Measurements from ENCODE around the gene ANXA2R.

DNA sequence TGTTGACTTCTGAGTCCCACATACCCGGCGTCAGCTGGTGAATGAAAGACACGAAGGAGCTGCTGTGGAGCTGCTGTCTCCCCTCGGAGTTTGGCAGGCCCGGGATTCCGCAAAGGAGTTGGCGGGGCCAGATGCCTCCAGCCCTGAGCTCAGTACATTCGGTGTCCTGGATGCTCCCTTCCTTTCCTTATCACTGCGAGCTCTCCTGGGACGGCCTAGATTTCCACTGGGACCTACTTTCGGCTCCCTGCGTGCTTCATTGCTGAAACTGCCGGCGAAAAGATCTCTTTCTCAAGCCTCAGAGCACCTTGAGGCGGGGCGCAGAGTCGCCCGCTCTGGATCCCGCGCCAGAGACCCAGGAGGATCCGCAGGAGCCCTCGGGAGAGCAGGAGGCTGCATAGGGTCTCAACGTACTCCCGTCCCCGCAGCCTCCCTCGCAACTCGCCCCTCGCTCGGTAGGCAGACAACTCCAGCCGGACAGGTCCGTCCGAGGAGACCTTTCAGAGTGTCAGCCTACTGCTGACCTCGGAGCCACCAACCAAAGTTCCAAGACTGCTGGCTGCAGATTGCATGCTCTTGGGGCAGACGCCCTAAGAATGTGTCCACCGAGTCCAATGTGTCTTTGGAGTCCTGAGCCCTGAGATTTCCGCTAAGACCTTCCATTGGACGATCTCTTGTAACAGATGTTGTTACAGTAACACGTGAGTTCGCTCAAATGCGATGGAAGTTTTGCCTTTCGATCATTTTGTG is 6.1 kb downstream of the ANXA2R start:
- TF ChIP-seq ELK1 (CRISPR knock-in tag; IDR thresholded peaks at IDR 0.05) (no peak), RAD21 (CRISPR knock-in tag; conservative IDR thresholded peaks at IDR 0.05 in 1 of 2, IDR thresholded peaks at IDR 0.05 in 1 of 2) (no peak), TAF1 (IDR thresholded peaks at IDR 0.05; ENCODE audit: control insufficient read depth, extremely low read depth, insufficient read depth, low read length, severe bottlenecking) (no peak), ATF2 (CRISPR knock-in tag; IDR thresholded peaks at IDR 0.05) (no peak), ZNF780A (CRISPR knock-in tag; IDR thresholded peaks at IDR 0.05) (no peak), GABPB1 (CRISPR knock-in tag; IDR thresholded peaks at IDR 0.05) (no peak), NFE2L1 (tag; IDR thresholded peaks at IDR 0.05; ENCODE audit: borderline replicate concordance, low read depth) (no peak), NFIC (IDR thresholded peaks at IDR 0.05) (no peak), NR1H2 (CRISPR knock-in tag; IDR thresholded peaks at IDR 0.05) (no peak), KLF16 (IDR thresholded peaks at IDR 0.05) (no peak)
- TF ChIP-seq, protein P1, sequence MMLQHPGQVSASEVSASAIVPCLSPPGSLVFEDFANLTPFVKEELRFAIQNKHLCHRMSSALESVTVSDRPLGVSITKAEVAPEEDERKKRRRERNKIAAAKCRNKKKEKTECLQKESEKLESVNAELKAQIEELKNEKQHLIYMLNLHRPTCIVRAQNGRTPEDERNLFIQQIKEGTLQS (IDR thresholded peaks at IDR 0.05): no peak
- TF ChIP-seq, protein P1 (CRISPR knock-in tag; conservative IDR thresholded peaks at IDR 0.05): no peak

Measured in K562 (cell line).